GM23338 (cell line): ENCODE results near the gene AP4E1. TPM values are rescaled to one million over a fixed set of nuclear protein-coding genes. Genes with fewer than 3 reads are reported as not detected.
"Not testable (repeated sequence)": the region's sequence is repeated elsewhere in the genome, so short reads cannot be mapped to it uniquely, and the experiment has no call there.

Source experiments
- ATAC-seq: fragments of 200-7000 bp; cut with Tn5 transposase; 3 replicates; pipeline ENCODE4 v1.9.1; 2020
- DNase-seq: peaks from one replicate; pipeline ENCODE4 v3.0.0-alpha.2; 2015; ENCODE audit warnings: low spot score
- H2AFZ ChIP-seq: fragments of 200-600 bp; sonication (generic); 2 replicates; pipeline ENCODE4 v1.8.0; 2016; ENCODE audit warnings: antibody characterized with exemption, mild to moderate bottlenecking, moderate library complexity
- H3F3A ChIP-seq: fragments of 200-600 bp; sonication (generic); replicated peaks from 2 replicates; pipeline ENCODE4 v1.8.0; 2017; ENCODE audit warnings: antibody characterized with exemption, mixed run types, low read depth
- H3K27ac ChIP-seq: fragments of 200-600 bp; sonication (generic); 2 replicates; pipeline ENCODE4 v1.6.1; 2016; ENCODE audit warnings: low read depth
- H3K27me3 ChIP-seq: fragments of 200-600 bp; sonication (generic); 2 replicates; pipeline ENCODE4 v1.8.0; 2016; ENCODE audit warnings: mild to moderate bottlenecking, mixed run types, moderate library complexity; ENCODE audit not compliant: insufficient read depth
- H3K36me3 ChIP-seq: fragments of 200-600 bp; sonication (generic); 2 replicates; pipeline ENCODE4 v1.8.0; 2016; ENCODE audit warnings: mild to moderate bottlenecking; ENCODE audit not compliant: insufficient read depth
- H3K4me1 ChIP-seq: fragments of 200-600 bp; sonication (generic); 2 replicates; pipeline ENCODE4 v1.8.0; 2016; ENCODE audit warnings: mild to moderate bottlenecking, moderate library complexity; ENCODE audit not compliant: insufficient read depth
- H3K4me2 ChIP-seq: fragments of 200-600 bp; sonication (generic); 2 replicates; pipeline ENCODE4 v1.7.1; 2017; ENCODE audit warnings: mixed run types
- H3K4me3 ChIP-seq: fragments of 200-600 bp; sonication (generic); 2 replicates; pipeline ENCODE4 v1.6.1; 2016; ENCODE audit warnings: mixed run types
- H3K79me2 ChIP-seq: fragments of 200-600 bp; sonication (generic); replicated peaks from 2 replicates; pipeline ENCODE4 v1.8.0; 2017; ENCODE audit warnings: mild to moderate bottlenecking; ENCODE audit not compliant: insufficient read depth
- H3K9me2 ChIP-seq: fragments of 200-600 bp; sonication (generic); 2 replicates; pipeline ENCODE4 v1.8.0; 2017; ENCODE audit not compliant: insufficient read depth
- H4K20me1 ChIP-seq: fragments of 200-600 bp; sonication (generic); replicated peaks from 2 replicates; pipeline ENCODE4 v1.8.0; 2017; ENCODE audit warnings: mild to moderate bottlenecking; ENCODE audit not compliant: insufficient read depth
- H3K27ac Mint-ChIP-seq: 2 replicates; pipeline ENCODE4 v1.8.0; 2020; ENCODE audit warnings: inconsistent platforms, mild to moderate bottlenecking, moderate library complexity, mixed read lengths
- H3K27me3 Mint-ChIP-seq: 3 replicates; pipeline ENCODE4 v1.8.0; 2022; ENCODE audit warnings: low read depth, mild to moderate bottlenecking, moderate library complexity, mixed read lengths, inconsistent platforms; ENCODE audit not compliant: insufficient read depth, poor library complexity
- H3K36me3 Mint-ChIP-seq: 3 replicates; pipeline ENCODE4 v1.8.0; 2021; ENCODE audit warnings: low read depth, mild to moderate bottlenecking, inconsistent platforms, moderate library complexity, mixed read lengths
- H3K4me1 Mint-ChIP-seq: 3 replicates; pipeline ENCODE4 v1.8.0; 2020; ENCODE audit warnings: mild to moderate bottlenecking, inconsistent platforms, mixed read lengths
- H3K4me3 Mint-ChIP-seq: 3 replicates; pipeline ENCODE4 v1.8.0; 2021; ENCODE audit warnings: moderate library complexity, mild to moderate bottlenecking, inconsistent platforms, mixed read lengths
- H3K9me3 Mint-ChIP-seq: 3 replicates; pipeline ENCODE4 v1.8.0; 2020; ENCODE audit warnings: moderate library complexity, mild to moderate bottlenecking, inconsistent platforms, mixed read lengths
- CREB1 ChIP-seq: fragments of 250-450 bp; sonication (Bioruptor Pico); IDR thresholded peaks from 2 replicates; pipeline ENCODE4 v1.5.0; 2020; ENCODE audit warnings: low read depth, mild to moderate bottlenecking, moderate library complexity
- EZH2 ChIP-seq: fragments of 200-600 bp; sonication (generic); IDR thresholded peaks from one replicate; pipeline ENCODE4 v1.8.0; 2017; ENCODE audit warnings: antibody characterized with exemption, mild to moderate bottlenecking, low read depth; ENCODE audit not compliant: unreplicated experiment
- EZH2phosphoT487 ChIP-seq: fragments of 200-600 bp; sonication (generic); IDR thresholded peaks from one replicate; pipeline ENCODE4 v1.8.1; 2018; ENCODE audit warnings: antibody characterized with exemption; ENCODE audit not compliant: unreplicated experiment
- POLR2AphosphoS5 ChIP-seq: IDR thresholded peaks from 2 replicates; pipeline ENCODE4 v1.6.1; 2016; ENCODE audit warnings: antibody characterized with exemption, low read depth
- STAT1 ChIP-seq: IDR thresholded peaks from one replicate; pipeline ENCODE4 v1.6.1; 2016; ENCODE audit warnings: antibody characterized with exemption; ENCODE audit not compliant: unreplicated experiment
- ZNF114 ChIP-seq: fragments of 250-450 bp; sonication (Bioruptor Pico); IDR thresholded peaks from 2 replicates; pipeline ENCODE4 v1.5.0; 2020; ENCODE audit warnings: mild to moderate bottlenecking, moderate library complexity
- polyA plus RNA-seq: library from polyadenylated mRNA; unstranded; fragments of >200 nt; fragmentation: Nextera tagmentation; extraction: Ambion mirVana; gene quantifications from 2 replicates; pipeline ENCODE4 v1.2.1, GENCODE V29; 2016
- total RNA-seq: library from RNA; depleted of rRNA; stranded (reverse); fragments of >200 nt; shearing (Covaris generic); gene quantifications from 2 replicates; pipeline ENCODE4 v1.2.3, GENCODE V29; 2014
- TF ChIP-seq, protein P1 (sequence below): fragments of 250-450 bp; sonication (Bioruptor Pico); IDR thresholded peaks from 2 replicates; pipeline ENCODE4 v1.5.0; 2020; ENCODE audit warnings: mild to moderate bottlenecking, moderate library complexity
- TF ChIP-seq, protein P2 (sequence below): IDR thresholded peaks from 2 replicates; pipeline ENCODE4 v1.6.1; 2016; ENCODE audit warnings: antibody characterized with exemption

AP4E1 gene
- total and polyA plus RNA-seq, 2 experiments from 2014 or later = 4.4 to 15.4 TPM

DNA sequence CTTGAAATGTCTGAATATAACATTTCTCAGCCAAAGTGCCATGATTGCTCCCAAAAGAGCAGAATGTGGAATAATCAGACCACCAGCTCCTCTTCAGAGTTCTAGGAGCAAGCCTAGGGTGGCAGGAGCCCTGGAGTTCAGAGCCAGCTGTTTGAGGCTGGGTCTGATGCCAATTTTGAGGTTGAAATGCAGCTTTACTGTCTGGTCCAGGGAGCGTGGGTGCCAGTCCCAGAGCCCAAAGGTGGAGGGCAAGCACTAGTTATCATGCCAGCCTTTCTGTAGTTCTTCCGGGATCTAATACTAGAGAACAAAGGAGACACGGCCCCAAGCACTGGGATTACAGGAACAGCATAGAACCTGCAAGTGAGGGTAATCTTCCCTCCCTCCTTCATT lies 117.0 kb downstream of the AP4E1 start (continued):
- TF ChIP-seq, protein P1, sequence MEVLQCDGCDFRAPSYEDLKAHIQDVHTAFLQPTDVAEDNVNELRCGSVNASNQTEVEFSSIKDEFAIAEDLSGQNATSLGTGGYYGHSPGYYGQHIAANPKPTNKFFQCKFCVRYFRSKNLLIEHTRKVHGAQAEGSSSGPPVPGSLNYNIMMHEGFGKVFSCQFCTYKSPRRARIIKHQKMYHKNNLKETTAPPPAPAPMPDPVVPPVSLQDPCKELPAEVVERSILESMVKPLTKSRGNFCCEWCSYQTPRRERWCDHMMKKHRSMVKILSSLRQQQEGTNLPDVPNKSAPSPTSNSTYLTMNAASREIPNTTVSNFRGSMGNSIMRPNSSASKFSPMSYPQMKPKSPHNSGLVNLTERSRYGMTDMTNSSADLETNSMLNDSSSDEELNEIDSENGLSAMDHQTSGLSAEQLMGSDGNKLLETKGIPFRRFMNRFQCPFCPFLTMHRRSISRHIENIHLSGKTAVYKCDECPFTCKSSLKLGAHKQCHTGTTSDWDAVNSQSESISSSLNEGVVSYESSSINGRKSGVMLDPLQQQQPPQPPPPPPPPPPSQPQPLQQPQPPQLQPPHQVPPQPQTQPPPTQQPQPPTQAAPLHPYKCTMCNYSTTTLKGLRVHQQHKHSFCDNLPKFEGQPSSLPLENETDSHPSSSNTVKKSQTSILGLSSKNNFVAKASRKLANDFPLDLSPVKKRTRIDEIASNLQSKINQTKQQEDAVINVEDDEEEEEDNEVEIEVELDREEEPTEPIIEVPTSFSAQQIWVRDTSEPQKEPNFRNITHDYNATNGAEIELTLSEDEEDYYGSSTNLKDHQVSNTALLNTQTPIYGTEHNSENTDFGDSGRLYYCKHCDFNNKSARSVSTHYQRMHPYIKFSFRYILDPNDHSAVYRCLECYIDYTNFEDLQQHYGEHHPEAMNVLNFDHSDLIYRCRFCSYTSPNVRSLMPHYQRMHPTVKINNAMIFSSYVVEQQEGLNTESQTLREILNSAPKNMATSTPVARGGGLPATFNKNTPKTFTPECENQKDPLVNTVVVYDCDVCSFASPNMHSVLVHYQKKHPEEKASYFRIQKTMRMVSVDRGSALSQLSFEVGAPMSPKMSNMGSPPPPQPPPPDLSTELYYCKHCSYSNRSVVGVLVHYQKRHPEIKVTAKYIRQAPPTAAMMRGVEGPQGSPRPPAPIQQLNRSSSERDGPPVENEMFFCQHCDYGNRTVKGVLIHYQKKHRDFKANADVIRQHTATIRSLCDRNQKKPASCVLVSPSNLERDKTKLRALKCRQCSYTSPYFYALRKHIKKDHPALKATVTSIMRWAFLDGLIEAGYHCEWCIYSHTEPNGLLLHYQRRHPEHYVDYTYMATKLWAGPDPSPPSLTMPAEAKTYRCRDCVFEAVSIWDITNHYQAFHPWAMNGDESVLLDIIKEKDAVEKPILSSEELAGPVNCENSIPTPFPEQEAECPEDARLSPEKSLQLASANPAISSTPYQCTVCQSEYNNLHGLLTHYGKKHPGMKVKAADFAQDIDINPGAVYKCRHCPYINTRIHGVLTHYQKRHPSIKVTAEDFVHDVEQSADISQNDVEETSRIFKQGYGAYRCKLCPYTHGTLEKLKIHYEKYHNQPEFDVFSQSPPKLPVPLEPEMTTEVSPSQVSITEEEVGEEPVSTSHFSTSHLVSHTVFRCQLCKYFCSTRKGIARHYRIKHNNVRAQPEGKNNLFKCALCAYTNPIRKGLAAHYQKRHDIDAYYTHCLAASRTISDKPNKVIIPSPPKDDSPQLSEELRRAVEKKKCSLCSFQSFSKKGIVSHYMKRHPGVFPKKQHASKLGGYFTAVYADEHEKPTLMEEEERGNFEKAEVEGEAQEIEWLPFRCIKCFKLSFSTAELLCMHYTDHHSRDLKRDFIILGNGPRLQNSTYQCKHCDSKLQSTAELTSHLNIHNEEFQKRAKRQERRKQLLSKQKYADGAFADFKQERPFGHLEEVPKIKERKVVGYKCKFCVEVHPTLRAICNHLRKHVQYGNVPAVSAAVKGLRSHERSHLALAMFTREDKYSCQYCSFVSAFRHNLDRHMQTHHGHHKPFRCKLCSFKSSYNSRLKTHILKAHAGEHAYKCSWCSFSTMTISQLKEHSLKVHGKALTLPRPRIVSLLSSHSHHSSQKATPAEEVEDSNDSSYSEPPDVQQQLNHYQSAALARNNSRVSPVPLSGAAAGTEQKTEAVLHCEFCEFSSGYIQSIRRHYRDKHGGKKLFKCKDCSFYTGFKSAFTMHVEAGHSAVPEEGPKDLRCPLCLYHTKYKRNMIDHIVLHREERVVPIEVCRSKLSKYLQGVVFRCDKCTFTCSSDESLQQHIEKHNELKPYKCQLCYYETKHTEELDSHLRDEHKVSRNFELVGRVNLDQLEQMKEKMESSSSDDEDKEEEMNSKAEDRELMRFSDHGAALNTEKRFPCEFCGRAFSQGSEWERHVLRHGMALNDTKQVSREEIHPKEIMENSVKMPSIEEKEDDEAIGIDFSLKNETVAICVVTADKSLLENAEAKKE (CRISPR knock-in tag) = no peak
- TF ChIP-seq STAT1 (no peak), POLR2AphosphoS5 (no peak), EZH2 (no peak), ZNF114 (CRISPR knock-in tag) (no peak), CREB1 (no peak), EZH2phosphoT487 (no peak)
- TF ChIP-seq, protein P2, sequence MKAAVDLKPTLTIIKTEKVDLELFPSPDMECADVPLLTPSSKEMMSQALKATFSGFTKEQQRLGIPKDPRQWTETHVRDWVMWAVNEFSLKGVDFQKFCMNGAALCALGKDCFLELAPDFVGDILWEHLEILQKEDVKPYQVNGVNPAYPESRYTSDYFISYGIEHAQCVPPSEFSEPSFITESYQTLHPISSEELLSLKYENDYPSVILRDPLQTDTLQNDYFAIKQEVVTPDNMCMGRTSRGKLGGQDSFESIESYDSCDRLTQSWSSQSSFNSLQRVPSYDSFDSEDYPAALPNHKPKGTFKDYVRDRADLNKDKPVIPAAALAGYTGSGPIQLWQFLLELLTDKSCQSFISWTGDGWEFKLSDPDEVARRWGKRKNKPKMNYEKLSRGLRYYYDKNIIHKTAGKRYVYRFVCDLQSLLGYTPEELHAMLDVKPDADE = no peak

DNA sequence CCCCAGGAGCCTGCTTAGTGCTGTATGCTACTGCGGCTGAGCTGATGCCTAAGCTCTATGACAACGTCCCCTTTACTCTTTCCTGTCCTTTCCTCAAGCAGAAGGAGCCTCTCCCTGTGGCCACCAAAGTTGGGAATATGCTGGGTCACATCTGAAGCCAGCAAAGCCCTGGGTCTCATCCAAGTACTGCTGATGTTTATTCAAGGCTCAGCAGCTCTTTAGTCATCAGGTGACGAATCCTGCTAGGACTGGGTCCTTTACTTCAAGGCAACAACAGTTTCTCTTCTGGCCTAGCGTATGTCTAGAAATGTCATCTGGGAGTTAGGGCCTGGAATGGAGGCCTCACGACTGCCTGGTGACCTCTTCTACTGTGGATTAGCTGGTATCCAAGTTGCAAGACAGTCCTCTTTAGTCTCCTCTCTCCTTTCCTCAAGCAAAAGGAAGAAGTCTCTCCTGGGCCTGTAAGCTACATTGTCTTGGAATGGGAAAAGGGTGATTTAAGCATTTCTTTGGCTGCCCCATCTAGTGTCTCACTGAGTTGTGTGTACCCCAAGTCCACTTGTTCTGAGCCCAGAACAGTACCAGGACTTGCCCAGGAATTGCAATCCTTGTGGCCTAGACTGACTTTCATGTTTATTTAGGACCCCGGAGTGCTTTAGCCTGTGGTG lies 122.3 kb downstream of the AP4E1 start:
- no peak overlapping the region for H3K4me3 Mint-ChIP-seq
- DNase-seq (no peak), ATAC-seq (no peak)
- no peaks in the 10 kb centered on the region for H3K27me3 ChIP-seq
- peaks cover 9% of the 10 kb centered on the region; the same call in 1 of the 3 replicates for H3K36me3 Mint-ChIP-seq
- no peak overlapping the region for H3K27ac ChIP-seq
- H3K79me2 ChIP-seq = no peaks in the 10 kb centered on the region
- no peak overlapping the region for H3K4me2 ChIP-seq
- no peak overlapping the region for H3K27ac Mint-ChIP-seq
- no peaks in the 10 kb centered on the region for H3K36me3 ChIP-seq
- TF ChIP-seq, protein P2 = no peak
- no peak for TF ChIP-seq STAT1
- H3K4me3 ChIP-seq = no peak overlapping the region
- no peaks in the 10 kb centered on the region for H3F3A ChIP-seq
- no peaks in the 10 kb centered on the region for H3K4me1 ChIP-seq
- H3K27me3 Mint-ChIP-seq = no peaks in the 10 kb centered on the region
- no peaks in the 10 kb centered on the region for H3K4me1 Mint-ChIP-seq
- H3K9me2 ChIP-seq = no peaks in the 10 kb centered on the region
- H2AFZ ChIP-seq = no peak overlapping the region
- no peaks in the 10 kb centered on the region for H4K20me1 ChIP-seq
- peaks cover 23% of the 10 kb centered on the region; the same call in 2 of the 3 replicates for H3K9me3 Mint-ChIP-seq

DNA sequence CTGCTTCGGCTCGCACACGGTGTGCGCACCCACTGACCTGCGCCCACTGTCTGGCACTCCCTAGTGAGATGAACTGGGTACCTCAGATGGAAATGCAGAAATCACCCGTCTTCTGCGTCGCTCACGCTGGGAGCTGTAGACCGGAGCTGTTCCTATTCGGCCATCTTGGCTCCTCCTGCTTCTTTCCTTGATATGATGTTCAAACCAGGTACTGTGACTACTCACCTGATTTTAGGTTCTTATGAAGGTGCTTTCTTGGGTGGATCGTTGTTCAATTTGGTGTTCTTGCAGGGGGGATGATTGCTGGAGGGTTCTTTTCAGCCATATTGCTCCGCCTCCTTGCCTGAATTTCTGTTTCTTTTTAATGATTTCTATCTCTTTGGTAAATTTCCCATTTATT lies 129.0 kb downstream of the AP4E1 start:
- peak overlapping the region; percentile 33; the same call in 1 of the 2 replicates for H3K27ac Mint-ChIP-seq
- peak overlapping the region; percentile 32 for H3K4me3 ChIP-seq

More for the DNA sequence above, 129.0 kb downstream of the AP4E1 start:
- not testable (repeated sequence) for H3K27me3 Mint-ChIP-seq, DNase-seq, H3K27me3 ChIP-seq, ATAC-seq, H3K9me2 ChIP-seq, H3K79me2 ChIP-seq, H3K27ac ChIP-seq, H3K36me3 ChIP-seq, H4K20me1 ChIP-seq, H3F3A ChIP-seq
- peaks cover 16% of the 10 kb centered on the region; the same call in 2 of the 3 replicates for H3K9me3 Mint-ChIP-seq
- Histone ChIP-seq H3K4me1 (peaks cover 11% of the 10 kb centered on the region; the same call in 1 of the 2 replicates), H3K4me2 (peak overlapping the region; percentile 61), H2AFZ (peak overlapping the region; percentile 14; the same call in 1 of the 2 replicates)
- H3K4me1 Mint-ChIP-seq = peaks cover 24% of the 10 kb centered on the region
- H3K4me3 Mint-ChIP-seq = peak overlapping the region; percentile 59
- peaks cover 14% of the 10 kb centered on the region for H3K36me3 Mint-ChIP-seq
